ENCODE results near the gene PTX3.

DNA sequence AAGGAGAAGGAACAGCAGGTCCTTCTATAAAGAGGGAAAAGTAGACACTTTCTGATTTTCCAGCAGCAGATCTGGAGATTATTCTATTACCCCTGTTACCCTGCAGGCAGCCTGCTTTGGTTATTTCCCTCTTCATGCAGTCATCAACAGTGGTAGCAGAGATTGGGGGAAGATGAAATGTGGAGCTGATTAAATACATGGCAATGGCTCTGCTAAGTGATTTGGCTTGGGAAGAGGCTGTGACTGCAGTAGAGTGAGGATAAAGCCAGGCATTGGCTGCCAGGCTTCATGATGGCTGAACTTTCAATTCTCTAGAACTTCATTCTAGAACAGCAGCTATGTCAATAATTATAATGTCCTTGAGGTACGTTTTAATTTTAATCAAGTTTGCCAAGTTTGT lies 29.1 kb downstream of the PTX3 start:
- TF ChIP-seq NR2C1 (IDR thresholded peaks at IDR 0.05) = no peak
- TF ChIP-seq SMC3 (IDR thresholded peaks at IDR 0.05; ENCODE audit: borderline replicate concordance, low read length) = no peak
- TF ChIP-seq, protein P1, sequence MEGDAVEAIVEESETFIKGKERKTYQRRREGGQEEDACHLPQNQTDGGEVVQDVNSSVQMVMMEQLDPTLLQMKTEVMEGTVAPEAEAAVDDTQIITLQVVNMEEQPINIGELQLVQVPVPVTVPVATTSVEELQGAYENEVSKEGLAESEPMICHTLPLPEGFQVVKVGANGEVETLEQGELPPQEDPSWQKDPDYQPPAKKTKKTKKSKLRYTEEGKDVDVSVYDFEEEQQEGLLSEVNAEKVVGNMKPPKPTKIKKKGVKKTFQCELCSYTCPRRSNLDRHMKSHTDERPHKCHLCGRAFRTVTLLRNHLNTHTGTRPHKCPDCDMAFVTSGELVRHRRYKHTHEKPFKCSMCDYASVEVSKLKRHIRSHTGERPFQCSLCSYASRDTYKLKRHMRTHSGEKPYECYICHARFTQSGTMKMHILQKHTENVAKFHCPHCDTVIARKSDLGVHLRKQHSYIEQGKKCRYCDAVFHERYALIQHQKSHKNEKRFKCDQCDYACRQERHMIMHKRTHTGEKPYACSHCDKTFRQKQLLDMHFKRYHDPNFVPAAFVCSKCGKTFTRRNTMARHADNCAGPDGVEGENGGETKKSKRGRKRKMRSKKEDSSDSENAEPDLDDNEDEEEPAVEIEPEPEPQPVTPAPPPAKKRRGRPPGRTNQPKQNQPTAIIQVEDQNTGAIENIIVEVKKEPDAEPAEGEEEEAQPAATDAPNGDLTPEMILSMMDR (IDR thresholded peaks at IDR 0.05 in 2 of 3, conservative IDR thresholded peaks at IDR 0.05 in 1 of 3; ENCODE audit: control insufficient read depth in 2 of 3, extremely low read depth in 1 of 3, insufficient read depth in 1 of 3, low read depth in 3 of 3, low read length in 3 of 3) = no peak
- no peak for TF ChIP-seq CEBPB (IDR thresholded peaks at IDR 0.05; ENCODE audit: borderline replicate concordance in 1 of 2, low read depth in 2 of 2, low read length in 2 of 2)
- TF ChIP-seq CEBPZ (IDR thresholded peaks at IDR 0.05; ENCODE audit: low read depth, low read length) = no peak
